ENCODE data around the gene NPW. TPM values are rescaled to one million over a fixed set of nuclear protein-coding genes. Genes with fewer than 3 reads are reported as not detected.

Gene NPW
- total and polyA plus RNA-seq, 2 donors (not counting 1 experiment from before 2014, with no cell fraction given) = 0.20 to 0.99 TPM

DNA sequence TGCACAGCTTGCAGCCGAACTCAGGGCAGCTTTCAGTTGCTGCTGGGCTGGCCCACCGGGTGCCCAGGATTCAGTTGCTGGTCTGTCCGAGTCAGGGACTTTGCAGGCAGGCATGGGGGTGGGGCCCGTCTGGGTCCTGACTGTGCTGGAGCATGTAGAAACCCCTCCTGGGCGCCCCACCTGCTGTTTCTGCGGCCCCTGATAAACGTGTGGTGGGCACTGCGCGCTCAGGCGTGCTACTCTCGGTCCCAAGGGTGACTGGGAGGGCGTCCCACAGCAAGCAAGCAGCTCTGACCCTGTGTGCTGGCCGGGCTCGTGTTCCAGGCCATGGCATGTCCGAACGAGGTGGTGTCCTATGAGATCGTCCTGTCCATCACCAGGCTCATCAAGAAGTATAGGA is 40.8 kb downstream of the NPW start:
- TF ChIP-seq, protein P1, sequence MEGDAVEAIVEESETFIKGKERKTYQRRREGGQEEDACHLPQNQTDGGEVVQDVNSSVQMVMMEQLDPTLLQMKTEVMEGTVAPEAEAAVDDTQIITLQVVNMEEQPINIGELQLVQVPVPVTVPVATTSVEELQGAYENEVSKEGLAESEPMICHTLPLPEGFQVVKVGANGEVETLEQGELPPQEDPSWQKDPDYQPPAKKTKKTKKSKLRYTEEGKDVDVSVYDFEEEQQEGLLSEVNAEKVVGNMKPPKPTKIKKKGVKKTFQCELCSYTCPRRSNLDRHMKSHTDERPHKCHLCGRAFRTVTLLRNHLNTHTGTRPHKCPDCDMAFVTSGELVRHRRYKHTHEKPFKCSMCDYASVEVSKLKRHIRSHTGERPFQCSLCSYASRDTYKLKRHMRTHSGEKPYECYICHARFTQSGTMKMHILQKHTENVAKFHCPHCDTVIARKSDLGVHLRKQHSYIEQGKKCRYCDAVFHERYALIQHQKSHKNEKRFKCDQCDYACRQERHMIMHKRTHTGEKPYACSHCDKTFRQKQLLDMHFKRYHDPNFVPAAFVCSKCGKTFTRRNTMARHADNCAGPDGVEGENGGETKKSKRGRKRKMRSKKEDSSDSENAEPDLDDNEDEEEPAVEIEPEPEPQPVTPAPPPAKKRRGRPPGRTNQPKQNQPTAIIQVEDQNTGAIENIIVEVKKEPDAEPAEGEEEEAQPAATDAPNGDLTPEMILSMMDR (conservative IDR thresholded peaks at IDR 0.05 in 1 of 2, IDR thresholded peaks at IDR 0.05 in 1 of 2; ENCODE audit: low read depth in 1 of 2, low read length in 2 of 2) = no peak
- no peak for TF ChIP-seq EZH2 (IDR thresholded peaks at IDR 0.05; ENCODE audit: low read length, missing control alignments)
- Histone ChIP-seq H3K27me3 (ENCODE audit: control insufficient read depth, insufficient read depth, low read length) (no peaks in the 10 kb centered on the region), H3K9ac (ENCODE audit: insufficient read depth, low read length) (no peak overlapping the region), H3K27ac (ENCODE audit: insufficient read depth, low read length) (no peak overlapping the region), H3K4me3 (replicated peaks in 1 of 4; ENCODE audit: control extremely low read depth in 1 of 4, insufficient read depth in 1 of 4, low read depth in 3 of 4, low read length in 4 of 4) (no peak overlapping the region), H4K20me1 (ENCODE audit: control insufficient read depth, extremely low read depth, insufficient read depth, low read length) (no peaks in the 10 kb centered on the region), H3K4me1 (ENCODE audit: control insufficient read depth, extremely low read depth, insufficient read depth, low read length) (no peaks in the 10 kb centered on the region), H3K79me2 (ENCODE audit: control insufficient read depth, insufficient read depth, low read length) (no peaks in the 10 kb centered on the region), H3K9me3 (ENCODE audit: control insufficient read depth, insufficient read depth, low read depth, low read length) (no peaks in the 10 kb centered on the region), H3K36me3 (ENCODE audit: control insufficient read depth, insufficient read depth, low read length) (peaks cover 37% of the 10 kb centered on the region), H3K4me2 (ENCODE audit: extremely low read depth, insufficient read depth, low read length) (no peak overlapping the region), H2AFZ (ENCODE audit: low read length) (no peak overlapping the region)
- DNase-seq (ENCODE audit: low read depth in 2 of 2) = no peak

DNA sequence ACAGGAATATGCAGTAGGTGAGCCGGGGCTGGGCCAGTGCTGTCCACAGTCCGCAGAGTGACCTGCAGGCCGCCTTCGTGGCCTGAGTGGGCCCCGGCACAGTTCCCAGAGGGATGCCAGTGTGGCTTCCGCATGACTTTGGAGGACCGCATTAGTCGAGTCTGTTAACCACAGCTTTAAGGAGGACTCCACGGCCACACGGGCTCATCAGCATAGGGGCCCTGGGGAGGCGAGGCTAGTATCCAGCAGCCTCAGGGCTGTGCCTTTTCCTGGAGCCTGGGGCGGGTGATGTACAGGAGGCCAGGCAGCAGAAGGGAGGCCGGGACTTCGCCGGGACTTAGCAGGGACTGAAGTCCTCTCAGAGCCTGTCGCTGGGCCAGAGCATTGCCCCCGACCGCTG is 41.4 kb downstream of the NPW start:
- no peak overlapping the region for H3K27ac ChIP-seq (ENCODE audit: insufficient read depth, low read length)
- H3K27me3 ChIP-seq (ENCODE audit: control insufficient read depth, insufficient read depth, low read length) = no peaks in the 10 kb centered on the region
- no peaks in the 10 kb centered on the region for H3K9me3 ChIP-seq (ENCODE audit: control insufficient read depth, insufficient read depth, low read depth, low read length)
- H2AFZ ChIP-seq (ENCODE audit: low read length) = no peak overlapping the region
- H3K4me2 ChIP-seq (ENCODE audit: extremely low read depth, insufficient read depth, low read length) = no peak overlapping the region
- H4K20me1 ChIP-seq (ENCODE audit: control insufficient read depth, extremely low read depth, insufficient read depth, low read length) = no peaks in the 10 kb centered on the region
- no peak for DNase-seq (ENCODE audit: low read depth in 2 of 2)
- H3K36me3 ChIP-seq (ENCODE audit: control insufficient read depth, insufficient read depth, low read length) = peaks cover 42% of the 10 kb centered on the region
- no peaks in the 10 kb centered on the region for H3K4me1 ChIP-seq (ENCODE audit: control insufficient read depth, extremely low read depth, insufficient read depth, low read length)
- no peak overlapping the region for H3K9ac ChIP-seq (ENCODE audit: insufficient read depth, low read length)
- H3K79me2 ChIP-seq (ENCODE audit: control insufficient read depth, insufficient read depth, low read length) = no peaks in the 10 kb centered on the region
- H3K4me3 ChIP-seq (replicated peaks in 1 of 4; ENCODE audit: control extremely low read depth in 1 of 4, insufficient read depth in 1 of 4, low read depth in 3 of 4, low read length in 4 of 4) = no peak overlapping the region
- TF ChIP-seq, protein P1 (conservative IDR thresholded peaks at IDR 0.05 in 1 of 2, IDR thresholded peaks at IDR 0.05 in 1 of 2; ENCODE audit: low read depth in 1 of 2, low read length in 2 of 2) = no peak

DNA sequence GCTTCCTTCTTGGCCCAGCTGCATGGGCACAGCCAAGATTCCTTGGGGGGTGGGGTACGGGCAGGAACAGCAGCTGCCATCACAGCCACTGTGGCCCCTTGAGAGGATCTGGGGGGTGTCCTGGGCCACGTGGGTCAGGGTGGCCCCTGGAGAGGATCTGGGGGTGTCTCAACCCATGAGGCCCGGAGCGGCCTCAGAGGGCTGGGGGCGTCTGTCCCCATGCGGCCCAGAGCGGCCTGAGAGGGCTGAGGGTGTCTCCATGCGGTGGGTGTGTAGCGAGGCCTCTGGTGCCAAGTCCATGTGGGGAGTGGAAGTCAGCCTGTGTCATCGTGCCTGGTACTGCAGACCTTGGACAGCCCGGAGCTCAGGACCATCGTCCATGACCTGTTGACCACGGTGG is 41.9 kb downstream of the NPW start:
- Histone ChIP-seq H3K9me3 (ENCODE audit: control insufficient read depth, insufficient read depth, low read depth, low read length) (no peaks in the 10 kb centered on the region), H3K27ac (ENCODE audit: insufficient read depth, low read length) (no peak overlapping the region), H2AFZ (ENCODE audit: low read length) (no peak overlapping the region), H3K4me3 (replicated peaks in 1 of 4; ENCODE audit: control extremely low read depth in 1 of 4, insufficient read depth in 1 of 4, low read depth in 3 of 4, low read length in 4 of 4) (no peak overlapping the region), H3K27me3 (ENCODE audit: control insufficient read depth, insufficient read depth, low read length) (no peaks in the 10 kb centered on the region), H3K4me1 (ENCODE audit: control insufficient read depth, extremely low read depth, insufficient read depth, low read length) (no peaks in the 10 kb centered on the region), H3K79me2 (ENCODE audit: control insufficient read depth, insufficient read depth, low read length) (no peaks in the 10 kb centered on the region), H3K4me2 (ENCODE audit: extremely low read depth, insufficient read depth, low read length) (no peak overlapping the region), H4K20me1 (ENCODE audit: control insufficient read depth, extremely low read depth, insufficient read depth, low read length) (no peaks in the 10 kb centered on the region), H3K36me3 (ENCODE audit: control insufficient read depth, insufficient read depth, low read length) (peaks cover 46% of the 10 kb centered on the region), H3K9ac (ENCODE audit: insufficient read depth, low read length) (no peak overlapping the region)
- DNase-seq (ENCODE audit: low read depth in 2 of 2) = no peak
- TF ChIP-seq, protein P1 (conservative IDR thresholded peaks at IDR 0.05 in 1 of 2, IDR thresholded peaks at IDR 0.05 in 1 of 2; ENCODE audit: low read depth in 1 of 2, low read length in 2 of 2) = no peak
- no peak for TF ChIP-seq EZH2 (IDR thresholded peaks at IDR 0.05; ENCODE audit: low read length, missing control alignments)
